Smooth muscle cell (in vitro differentiated cells): ENCODE results near the gene TOX2. TPM values are rescaled to one million over a fixed set of nuclear protein-coding genes. Genes with fewer than 3 reads are reported as not detected.

Experiments
- DNase-seq: peaks from one replicate; lab custom pipeline; 2025; ENCODE audit not compliant: unreplicated experiment; lab: John Stamatoyannopoulos, UW
- H2AFZ ChIP-seq: fragments of 200-600 bp; sonication (generic); 2 replicates; pipeline ENCODE4 v1.6.0; 2016; ENCODE audit warnings: antibody characterized with exemption, low read depth, mild to moderate bottlenecking
- H3F3A ChIP-seq: fragments of 200-600 bp; sonication (generic); 2 replicates; pipeline ENCODE4 v1.6.0; 2017; ENCODE audit warnings: antibody characterized with exemption, low read depth
- H3K27ac ChIP-seq: fragments of 200-600 bp; sonication (generic); 2 replicates; pipeline ENCODE4 v1.5.1; 2016; ENCODE audit warnings: low read depth, mild to moderate bottlenecking
- H3K27me3 ChIP-seq: fragments of 200-600 bp; sonication (generic); 2 replicates; pipeline ENCODE4 v1.6.1; 2016; ENCODE audit warnings: low read depth, mild to moderate bottlenecking
- H3K36me3 ChIP-seq: fragments of 200-600 bp; sonication (generic); 2 replicates; pipeline ENCODE4 v1.5.1; 2016; ENCODE audit warnings: low read depth
- H3K4me1 ChIP-seq: fragments of 200-600 bp; sonication (generic); 2 replicates; pipeline ENCODE4 v1.5.1; 2016; ENCODE audit warnings: low read depth
- H3K4me2 ChIP-seq: fragments of 200-600 bp; sonication (generic); 2 replicates; pipeline ENCODE4 v1.6.0; 2016; ENCODE audit warnings: mild to moderate bottlenecking
- H3K4me3 ChIP-seq: fragments of 200-600 bp; sonication (generic); 2 replicates; pipeline ENCODE4 v1.5.1; 2016; ENCODE audit warnings: mild to moderate bottlenecking
- H3K79me2 ChIP-seq: fragments of 200-600 bp; sonication (generic); 2 replicates; pipeline ENCODE4 v1.6.0; 2016; ENCODE audit warnings: low read depth, mild to moderate bottlenecking
- H3K9ac ChIP-seq: fragments of 200-600 bp; sonication (generic); 2 replicates; pipeline ENCODE4 v1.6.0; 2016; ENCODE audit warnings: low read depth
- H3K9me3 ChIP-seq: fragments of 200-600 bp; sonication (generic); replicated peaks from 2 replicates; pipeline ENCODE4 v1.5.1; 2016; ENCODE audit warnings: low read depth
- H4K20me1 ChIP-seq: fragments of 200-600 bp; sonication (generic); 2 replicates; pipeline ENCODE4 v1.6.0; 2016; ENCODE audit warnings: low read depth
- WGBS: methylation state at CpG from one replicate; pipeline ENCODE4 v1.1.7; 2016; ENCODE audit warnings: low lambda C conversion rate; 5-methylcytosine and 5-hydroxymethylcytosine counted together
- polyA plus RNA-seq: library from polyadenylated mRNA; unstranded; fragments of >200 nt; fragmentation: Nextera tagmentation; extraction: Ambion mirVana; gene quantifications from 2 replicates; pipeline ENCODE4 v1.2.1, GENCODE V29; 2016
- total RNA-seq: library from RNA; depleted of rRNA; stranded (reverse); fragments of >200 nt; gene quantifications from 2 replicates; pipeline ENCODE4 v1.2.3, GENCODE V29; 2014
- TF ChIP-seq, protein P1 (sequence below): fragments of 200-600 bp; sonication (generic); IDR thresholded peaks from 2 replicates; pipeline ENCODE4 v1.5.1; 2017; ENCODE audit warnings: borderline replicate concordance, mild to moderate bottlenecking, antibody characterized with exemption; ENCODE audit not compliant: insufficient read depth, poor library complexity, severe bottlenecking

TOX2 gene
- total and polyA plus RNA-seq, 2 experiments from 2014 or later = 1.1 to 3.8 TPM

DNA sequence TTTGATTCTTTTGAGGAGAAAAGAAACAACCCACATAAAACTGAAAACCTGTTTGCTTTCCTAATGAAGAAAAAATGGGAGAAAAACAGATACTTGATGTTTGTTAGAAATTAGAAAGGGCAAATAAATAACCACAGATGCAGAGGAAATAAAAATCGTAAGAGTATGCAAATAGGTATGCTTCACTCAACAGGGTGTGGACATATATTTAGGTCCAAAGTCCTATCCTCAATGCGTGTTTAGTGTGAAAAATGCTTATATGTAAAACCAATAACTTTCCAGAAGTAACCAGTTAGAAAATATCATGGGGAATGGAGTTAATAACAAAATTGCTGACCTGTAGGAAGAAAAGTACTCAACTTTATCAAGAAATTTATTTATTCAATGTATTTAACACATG lies 135.7 kb downstream of the TOX2 start:
- H3K9me3 ChIP-seq = no peaks in the 10 kb centered on the region
- 91% methylated on average over 2 of the region's 2 CpGs for WGBS
- no peaks in the 10 kb centered on the region for H3F3A ChIP-seq
- no peak overlapping the region for H3K4me2 ChIP-seq
- no peak overlapping the region for H3K27ac ChIP-seq
- H3K36me3 ChIP-seq = no peaks in the 10 kb centered on the region
- TF ChIP-seq, protein P1, sequence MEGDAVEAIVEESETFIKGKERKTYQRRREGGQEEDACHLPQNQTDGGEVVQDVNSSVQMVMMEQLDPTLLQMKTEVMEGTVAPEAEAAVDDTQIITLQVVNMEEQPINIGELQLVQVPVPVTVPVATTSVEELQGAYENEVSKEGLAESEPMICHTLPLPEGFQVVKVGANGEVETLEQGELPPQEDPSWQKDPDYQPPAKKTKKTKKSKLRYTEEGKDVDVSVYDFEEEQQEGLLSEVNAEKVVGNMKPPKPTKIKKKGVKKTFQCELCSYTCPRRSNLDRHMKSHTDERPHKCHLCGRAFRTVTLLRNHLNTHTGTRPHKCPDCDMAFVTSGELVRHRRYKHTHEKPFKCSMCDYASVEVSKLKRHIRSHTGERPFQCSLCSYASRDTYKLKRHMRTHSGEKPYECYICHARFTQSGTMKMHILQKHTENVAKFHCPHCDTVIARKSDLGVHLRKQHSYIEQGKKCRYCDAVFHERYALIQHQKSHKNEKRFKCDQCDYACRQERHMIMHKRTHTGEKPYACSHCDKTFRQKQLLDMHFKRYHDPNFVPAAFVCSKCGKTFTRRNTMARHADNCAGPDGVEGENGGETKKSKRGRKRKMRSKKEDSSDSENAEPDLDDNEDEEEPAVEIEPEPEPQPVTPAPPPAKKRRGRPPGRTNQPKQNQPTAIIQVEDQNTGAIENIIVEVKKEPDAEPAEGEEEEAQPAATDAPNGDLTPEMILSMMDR = no peak
- H3K4me3 ChIP-seq = no peak overlapping the region
- DNase-seq = no peak
- H3K79me2 ChIP-seq = no peaks in the 10 kb centered on the region
- H3K4me1 ChIP-seq = no peaks in the 10 kb centered on the region
- H3K27me3 ChIP-seq = peaks cover 7% of the 10 kb centered on the region
- no peaks in the 10 kb centered on the region for H4K20me1 ChIP-seq
- no peak overlapping the region for H2AFZ ChIP-seq
- H3K9ac ChIP-seq = no peak overlapping the region

DNA sequence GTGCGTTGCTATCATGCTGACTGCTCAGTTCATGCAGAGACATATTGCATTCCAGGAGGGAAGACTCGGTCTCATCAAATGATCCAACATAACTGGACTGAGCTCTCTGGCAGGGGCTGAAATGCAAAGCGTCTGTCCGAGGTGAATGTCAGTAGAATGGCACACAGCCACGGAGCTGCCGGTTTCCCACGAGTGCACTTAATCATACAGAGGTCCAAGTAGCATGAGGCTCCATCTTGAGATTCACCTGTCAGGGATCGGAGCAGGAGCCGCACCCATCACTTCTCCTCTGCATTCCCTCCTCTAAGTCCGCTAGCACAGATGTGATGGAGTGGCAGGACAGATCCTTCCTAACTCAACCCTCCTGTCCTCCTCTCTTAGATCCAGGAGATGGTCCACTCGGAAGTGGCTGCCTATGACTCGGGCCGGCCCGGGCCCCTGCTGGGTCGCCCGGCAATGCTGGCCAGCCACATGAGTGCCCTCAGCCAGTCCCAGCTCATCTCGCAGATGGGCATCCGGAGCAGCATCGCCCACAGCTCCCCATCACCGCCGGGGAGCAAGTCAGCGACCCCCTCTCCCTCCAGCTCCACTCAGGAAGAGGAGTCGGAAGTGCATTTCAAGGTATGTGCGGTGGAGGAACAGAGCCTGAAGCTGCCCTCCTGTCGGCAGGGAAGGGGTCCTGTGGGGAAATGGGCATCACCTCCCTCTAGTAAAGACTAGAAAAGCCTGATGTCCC lies 136.4 kb downstream of the TOX2 start:
- no peak overlapping the region for H3K27ac ChIP-seq
- no peak overlapping the region for H3K4me2 ChIP-seq
- H3K9me3 ChIP-seq = no peaks in the 10 kb centered on the region
- H3F3A ChIP-seq = no peaks in the 10 kb centered on the region
- no peak overlapping the region for H2AFZ ChIP-seq
- peaks cover under 1% of the 10 kb centered on the region for H3K27me3 ChIP-seq
- H3K79me2 ChIP-seq = no peaks in the 10 kb centered on the region
- H3K36me3 ChIP-seq = no peaks in the 10 kb centered on the region
- H3K4me3 ChIP-seq = no peak overlapping the region
- DNase-seq = no peak
- TF ChIP-seq, protein P1 = no peak
- 92% methylated on average over 25 of the region's 25 CpGs for WGBS
- no peaks in the 10 kb centered on the region for H4K20me1 ChIP-seq
- no peak overlapping the region for H3K9ac ChIP-seq
- no peaks in the 10 kb centered on the region for H3K4me1 ChIP-seq

DNA sequence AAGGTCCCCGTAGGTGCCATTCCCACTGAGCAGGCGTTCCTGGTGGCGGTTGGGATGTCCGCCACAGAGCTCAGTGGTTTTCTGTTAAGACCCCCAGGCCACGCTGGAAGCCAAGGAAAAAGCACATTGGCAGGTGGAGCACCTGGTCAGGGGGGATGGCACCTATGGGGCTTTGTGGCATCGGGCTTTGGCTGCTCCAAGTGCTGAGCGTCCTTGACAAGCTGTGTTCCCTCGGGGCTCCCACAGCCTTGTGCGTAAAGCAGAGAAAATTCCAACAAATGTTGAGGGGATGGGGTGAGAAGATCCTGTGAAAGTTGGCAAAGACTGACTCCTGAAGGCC lies 137.0 kb downstream of the TOX2 start:
- Histone ChIP-seq H3K27ac (no peak overlapping the region), H3K9me3 (no peaks in the 10 kb centered on the region), H3K4me1 (no peaks in the 10 kb centered on the region), H4K20me1 (no peaks in the 10 kb centered on the region), H3F3A (no peaks in the 10 kb centered on the region), H3K79me2 (no peaks in the 10 kb centered on the region), H3K4me2 (no peak overlapping the region), H3K9ac (no peak overlapping the region), H3K36me3 (no peaks in the 10 kb centered on the region), H2AFZ (no peak overlapping the region), H3K27me3 (no peaks in the 10 kb centered on the region), H3K4me3 (no peak overlapping the region)
- no peak for DNase-seq
- TF ChIP-seq, protein P1 = no peak
- 96% methylated on average over 9 of the region's 9 CpGs for WGBS

DNA sequence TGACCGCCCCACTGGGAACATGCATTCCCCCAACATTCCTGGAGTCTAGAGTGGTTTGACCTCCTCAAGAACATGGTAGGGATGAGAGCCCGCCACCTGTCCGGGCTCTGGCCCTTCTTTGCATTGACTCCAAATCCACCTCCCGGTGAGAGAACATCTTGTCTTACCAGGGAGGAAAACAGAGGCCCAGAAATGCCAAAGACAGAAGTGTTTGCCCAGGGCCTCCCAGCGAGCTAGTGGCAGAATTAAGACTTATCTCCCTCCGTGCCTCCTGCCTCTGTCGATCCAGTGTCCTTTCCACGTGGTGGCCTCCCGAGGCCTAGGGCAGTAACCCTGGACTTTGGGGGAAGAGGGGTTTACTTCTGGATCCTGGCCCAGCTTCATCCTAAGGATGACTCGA lies 137.5 kb downstream of the TOX2 start:
- H3K9me3 ChIP-seq = no peaks in the 10 kb centered on the region
- no peaks in the 10 kb centered on the region for H3K4me1 ChIP-seq
- H3K9ac ChIP-seq = no peak overlapping the region
- TF ChIP-seq, protein P1 = no peak
- no peak overlapping the region for H3K27ac ChIP-seq
- no peak for DNase-seq
- no peak overlapping the region for H3K4me3 ChIP-seq
- no peak overlapping the region for H3K4me2 ChIP-seq
- 85% methylated on average over 9 of the region's 10 CpGs for WGBS
- H4K20me1 ChIP-seq = no peaks in the 10 kb centered on the region
- H3F3A ChIP-seq = no peaks in the 10 kb centered on the region
- H2AFZ ChIP-seq = no peak overlapping the region
- H3K79me2 ChIP-seq = no peaks in the 10 kb centered on the region
- no peaks in the 10 kb centered on the region for H3K27me3 ChIP-seq
- no peaks in the 10 kb centered on the region for H3K36me3 ChIP-seq
